PC-3 (cell line): Measurements from ENCODE around the gene LAMA5.

ENCODE experiments used
- EZH2 ChIP-seq: fragments of 300-600 bp; sonication (generic); IDR thresholded peaks from one replicate; pipeline ENCODE4 v1.6.1; 2017; ENCODE audit warnings: antibody characterized with exemption, mild to moderate bottlenecking, low read length; ENCODE audit not compliant: unreplicated experiment
- EZH2phosphoT487 ChIP-seq: fragments of 300-600 bp; sonication (generic); IDR thresholded peaks from 2 replicates; pipeline ENCODE4 v1.6.1; 2018; ENCODE audit warnings: mild to moderate bottlenecking, antibody characterized with exemption, low read length, borderline replicate concordance
- TF ChIP-seq, protein P1 (sequence below): fragments of 300-600 bp; sonication (generic); conservative IDR thresholded peaks from 2 replicates; pipeline ENCODE4 v1.5.1; 2017; ENCODE audit warnings: antibody characterized with exemption, low read depth, mild to moderate bottlenecking, low read length

GRCh38 chr20:62396367-62397239, 29.5 kb upstream of the LAMA5 start:
- no peak for TF ChIP-seq EZH2
- TF ChIP-seq EZH2phosphoT487, result no peak
- TF ChIP-seq, protein P1, sequence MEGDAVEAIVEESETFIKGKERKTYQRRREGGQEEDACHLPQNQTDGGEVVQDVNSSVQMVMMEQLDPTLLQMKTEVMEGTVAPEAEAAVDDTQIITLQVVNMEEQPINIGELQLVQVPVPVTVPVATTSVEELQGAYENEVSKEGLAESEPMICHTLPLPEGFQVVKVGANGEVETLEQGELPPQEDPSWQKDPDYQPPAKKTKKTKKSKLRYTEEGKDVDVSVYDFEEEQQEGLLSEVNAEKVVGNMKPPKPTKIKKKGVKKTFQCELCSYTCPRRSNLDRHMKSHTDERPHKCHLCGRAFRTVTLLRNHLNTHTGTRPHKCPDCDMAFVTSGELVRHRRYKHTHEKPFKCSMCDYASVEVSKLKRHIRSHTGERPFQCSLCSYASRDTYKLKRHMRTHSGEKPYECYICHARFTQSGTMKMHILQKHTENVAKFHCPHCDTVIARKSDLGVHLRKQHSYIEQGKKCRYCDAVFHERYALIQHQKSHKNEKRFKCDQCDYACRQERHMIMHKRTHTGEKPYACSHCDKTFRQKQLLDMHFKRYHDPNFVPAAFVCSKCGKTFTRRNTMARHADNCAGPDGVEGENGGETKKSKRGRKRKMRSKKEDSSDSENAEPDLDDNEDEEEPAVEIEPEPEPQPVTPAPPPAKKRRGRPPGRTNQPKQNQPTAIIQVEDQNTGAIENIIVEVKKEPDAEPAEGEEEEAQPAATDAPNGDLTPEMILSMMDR, result no peak
